ENCODE measurements around the gene COL4A4.

Gene COL4A4

GRCh38 chr2:227150222-227150936 is 13.6 kb downstream of the COL4A4 start:
- H3K27me3 ChIP-seq (ENCODE audit: insufficient read depth, insufficient read length), result no peaks in the 10 kb centered on the region
- no peak for DNase-seq (ENCODE audit: low read depth, low spot score)
- H3K4me3 ChIP-seq (ENCODE audit: insufficient read length, low read depth), result no peak overlapping the region
- no peaks in the 10 kb centered on the region for H3K36me3 ChIP-seq (ENCODE audit: insufficient read depth, insufficient read length, low read length)
- no peak overlapping the region for H3K9ac ChIP-seq (ENCODE audit: insufficient read length, low read depth)
- no peak for TF ChIP-seq SUZ12 (IDR thresholded peaks at IDR 0.05; ENCODE audit: extremely low read depth, insufficient read depth, insufficient read length)
- TF ChIP-seq YY1 (IDR thresholded peaks at IDR 0.05; ENCODE audit: insufficient read depth, insufficient read length), result no peak
- no peak for TF ChIP-seq ZNF274 (IDR thresholded peaks at IDR 0.05; ENCODE audit: low read depth, low read length)
- H3K9me3 ChIP-seq (ENCODE audit: insufficient read depth, low read length), result peaks cover 6% of the 10 kb centered on the region; the same call in 1 of the 2 replicates
- no peaks in the 10 kb centered on the region for H3K4me1 ChIP-seq (ENCODE audit: insufficient read depth, insufficient read length)

GRCh38 chr2:227148106-227148505 is 15.9 kb downstream of the COL4A4 start:
- no peaks in the 10 kb centered on the region for H3K4me1 ChIP-seq (ENCODE audit: insufficient read depth, insufficient read length)
- TF ChIP-seq ZNF274 (IDR thresholded peaks at IDR 0.05; ENCODE audit: low read depth, low read length) (no peak), YY1 (IDR thresholded peaks at IDR 0.05; ENCODE audit: insufficient read depth, insufficient read length) (no peak), SUZ12 (IDR thresholded peaks at IDR 0.05; ENCODE audit: extremely low read depth, insufficient read depth, insufficient read length) (no peak)
- no peak for DNase-seq (ENCODE audit: low read depth, low spot score)

GRCh38 chr2:227147023-227147422 is 17.0 kb downstream of the COL4A4 start:
- Histone ChIP-seq H3K36me3 (ENCODE audit: insufficient read depth, insufficient read length, low read length) (no peaks in the 10 kb centered on the region), H3K9ac (ENCODE audit: insufficient read length, low read depth) (no peak overlapping the region), H3K4me3 (ENCODE audit: insufficient read length, low read depth) (no peak overlapping the region), H3K9me3 (ENCODE audit: insufficient read depth, low read length) (peaks cover 6% of the 10 kb centered on the region; the same call in 1 of the 2 replicates), H3K4me1 (ENCODE audit: insufficient read depth, insufficient read length) (no peaks in the 10 kb centered on the region), H3K27me3 (ENCODE audit: insufficient read depth, insufficient read length) (no peaks in the 10 kb centered on the region)
- TF ChIP-seq YY1 (IDR thresholded peaks at IDR 0.05; ENCODE audit: insufficient read depth, insufficient read length), result no peak
- TF ChIP-seq SUZ12 (IDR thresholded peaks at IDR 0.05; ENCODE audit: extremely low read depth, insufficient read depth, insufficient read length), result no peak
- no peak for TF ChIP-seq ZNF274 (IDR thresholded peaks at IDR 0.05; ENCODE audit: low read depth, low read length)
- DNase-seq (ENCODE audit: low read depth, low spot score), result no peak

More at GRCh38 chr2:227148106-227148505, 15.9 kb downstream of the COL4A4 start:
- H3K4me3 ChIP-seq (ENCODE audit: insufficient read length, low read depth), result no peak overlapping the region
- no peak overlapping the region for H3K9ac ChIP-seq (ENCODE audit: insufficient read length, low read depth)
- H3K27me3 ChIP-seq (ENCODE audit: insufficient read depth, insufficient read length), result no peaks in the 10 kb centered on the region
- no peaks in the 10 kb centered on the region for H3K36me3 ChIP-seq (ENCODE audit: insufficient read depth, insufficient read length, low read length)
- peaks cover 6% of the 10 kb centered on the region; the same call in 1 of the 2 replicates for H3K9me3 ChIP-seq (ENCODE audit: insufficient read depth, low read length)

GRCh38 chr2:227146456-227146855 is 17.5 kb downstream of the COL4A4 start:
- H3K9ac ChIP-seq (ENCODE audit: insufficient read length, low read depth), result no peak overlapping the region

GRCh38 chr2:227143895-227144294 is 20.1 kb downstream of the COL4A4 start:
- no peak for DNase-seq (ENCODE audit: low read depth, low spot score)
- Histone ChIP-seq H3K9me3 (ENCODE audit: insufficient read depth, low read length) (peaks cover 6% of the 10 kb centered on the region; the same call in 1 of the 2 replicates), H3K9ac (ENCODE audit: insufficient read length, low read depth) (no peak overlapping the region), H3K27me3 (ENCODE audit: insufficient read depth, insufficient read length) (no peaks in the 10 kb centered on the region), H3K4me3 (ENCODE audit: insufficient read length, low read depth) (no peak overlapping the region), H3K4me1 (ENCODE audit: insufficient read depth, insufficient read length) (no peaks in the 10 kb centered on the region), H3K36me3 (ENCODE audit: insufficient read depth, insufficient read length, low read length) (no peaks in the 10 kb centered on the region)
- TF ChIP-seq SUZ12 (IDR thresholded peaks at IDR 0.05; ENCODE audit: extremely low read depth, insufficient read depth, insufficient read length), result no peak
- TF ChIP-seq ZNF274 (IDR thresholded peaks at IDR 0.05; ENCODE audit: low read depth, low read length), result no peak
- TF ChIP-seq YY1 (IDR thresholded peaks at IDR 0.05; ENCODE audit: insufficient read depth, insufficient read length), result no peak

More at GRCh38 chr2:227146456-227146855, 17.5 kb downstream of the COL4A4 start:
- Histone ChIP-seq H3K36me3 (ENCODE audit: insufficient read depth, insufficient read length, low read length) (no peaks in the 10 kb centered on the region), H3K4me3 (ENCODE audit: insufficient read length, low read depth) (no peak overlapping the region), H3K9me3 (ENCODE audit: insufficient read depth, low read length) (peaks cover 6% of the 10 kb centered on the region; the same call in 1 of the 2 replicates), H3K4me1 (ENCODE audit: insufficient read depth, insufficient read length) (no peaks in the 10 kb centered on the region), H3K27me3 (ENCODE audit: insufficient read depth, insufficient read length) (no peaks in the 10 kb centered on the region)
- TF ChIP-seq ZNF274 (IDR thresholded peaks at IDR 0.05; ENCODE audit: low read depth, low read length), result no peak
- TF ChIP-seq YY1 (IDR thresholded peaks at IDR 0.05; ENCODE audit: insufficient read depth, insufficient read length), result no peak
- TF ChIP-seq SUZ12 (IDR thresholded peaks at IDR 0.05; ENCODE audit: extremely low read depth, insufficient read depth, insufficient read length), result no peak
- DNase-seq (ENCODE audit: low read depth, low spot score), result no peak

GRCh38 chr2:227141301-227141700 is 22.7 kb downstream of the COL4A4 start:
- DNase-seq (ENCODE audit: low read depth, low spot score), result no peak
- TF ChIP-seq SUZ12 (IDR thresholded peaks at IDR 0.05; ENCODE audit: extremely low read depth, insufficient read depth, insufficient read length), result no peak
- Histone ChIP-seq H3K27me3 (ENCODE audit: insufficient read depth, insufficient read length) (no peaks in the 10 kb centered on the region), H3K9ac (ENCODE audit: insufficient read length, low read depth) (no peak overlapping the region), H3K4me1 (ENCODE audit: insufficient read depth, insufficient read length) (no peaks in the 10 kb centered on the region), H3K4me3 (ENCODE audit: insufficient read length, low read depth) (no peak overlapping the region), H3K9me3 (ENCODE audit: insufficient read depth, low read length) (no peaks in the 10 kb centered on the region), H3K36me3 (ENCODE audit: insufficient read depth, insufficient read length, low read length) (no peaks in the 10 kb centered on the region)

GRCh38 chr2:227134591-227134990 is 29.4 kb downstream of the COL4A4 start:
- H3K9ac ChIP-seq (ENCODE audit: insufficient read length, low read depth), result no peak overlapping the region
- TF ChIP-seq SUZ12 (IDR thresholded peaks at IDR 0.05; ENCODE audit: extremely low read depth, insufficient read depth, insufficient read length) (no peak), YY1 (IDR thresholded peaks at IDR 0.05; ENCODE audit: insufficient read depth, insufficient read length) (no peak), ZNF274 (IDR thresholded peaks at IDR 0.05; ENCODE audit: low read depth, low read length) (no peak)
- no peaks in the 10 kb centered on the region for H3K36me3 ChIP-seq (ENCODE audit: insufficient read depth, insufficient read length, low read length)
- no peak overlapping the region for H3K4me3 ChIP-seq (ENCODE audit: insufficient read length, low read depth)
- no peaks in the 10 kb centered on the region for H3K4me1 ChIP-seq (ENCODE audit: insufficient read depth, insufficient read length)
- H3K9me3 ChIP-seq (ENCODE audit: insufficient read depth, low read length), result no peaks in the 10 kb centered on the region
- no peak for DNase-seq (ENCODE audit: low read depth, low spot score)
- no peaks in the 10 kb centered on the region for H3K27me3 ChIP-seq (ENCODE audit: insufficient read depth, insufficient read length)

Measured in NT2/D1 (cell line).